NCI-H446 treated with DMSO at 0.1 percent for 48 hours (cell line): ENCODE results near the gene BTBD7.

Source experiments
- DNase-seq: peaks from one replicate; lab custom pipeline; 2025; lab: John Stamatoyannopoulos, UW

Gene BTBD7

DNA sequence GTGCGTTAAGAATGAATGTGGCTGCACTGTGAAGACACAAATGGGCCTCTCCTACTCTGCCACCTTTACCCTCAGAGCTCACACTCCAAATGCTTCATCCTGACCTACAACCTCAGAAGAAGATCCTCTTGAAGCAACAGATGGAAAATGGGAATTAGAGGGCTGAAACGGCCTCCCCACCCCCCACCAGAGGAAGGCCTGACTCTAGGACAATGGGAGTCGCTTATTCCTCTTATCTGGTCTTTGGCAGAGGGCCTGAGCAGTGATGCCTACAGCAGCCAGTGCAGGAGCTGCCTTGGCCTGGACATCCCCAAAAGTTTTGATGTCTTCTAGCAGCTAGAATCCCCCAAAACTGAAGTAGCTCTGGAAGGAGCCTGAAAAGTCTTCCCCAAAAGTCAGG, 29.2 kb downstream of the BTBD7 start:
- no peak for DNase-seq

- DNase-seq: no peak
Measured at GRCh38 chr14:93302688-93303581, 29.9 kb downstream of the BTBD7 start.

DNA sequence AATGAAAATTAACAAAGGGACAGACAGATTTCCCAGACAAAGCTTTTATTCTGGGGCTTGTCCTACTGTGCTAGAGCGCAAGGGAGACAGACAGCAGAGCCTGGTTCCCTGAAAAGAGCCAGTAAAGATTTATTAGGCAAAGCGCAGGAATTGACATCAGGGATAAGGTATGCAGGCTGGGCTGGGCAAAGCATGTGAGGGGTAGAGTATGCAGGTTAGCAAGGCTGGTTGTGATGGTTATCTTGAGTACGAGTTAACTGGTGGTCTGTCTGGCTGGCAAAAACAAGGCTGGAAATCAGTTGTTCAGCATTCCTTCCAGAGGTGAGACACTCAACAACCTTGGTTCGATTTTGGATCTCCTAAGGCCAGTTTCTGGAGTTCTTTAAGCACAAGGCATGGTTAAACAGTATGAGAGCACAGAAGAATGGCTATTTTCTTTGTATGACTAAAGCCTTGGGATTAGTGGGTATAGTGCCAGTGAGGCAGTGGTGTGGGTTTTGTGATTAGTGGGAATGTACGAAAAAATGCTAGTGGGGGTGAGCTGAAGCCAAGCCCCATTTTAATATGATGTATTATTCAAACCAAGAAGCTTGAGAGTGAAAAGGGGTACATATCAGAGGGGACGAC, 30.9 kb downstream of the BTBD7 start:
- no peak for DNase-seq

- no peak for DNase-seq
Measured at GRCh38 chr14:93299866-93300265, 33.0 kb downstream of the BTBD7 start.

- DNase-seq: no peak
Measured at GRCh38 chr14:93299416-93299815, 33.4 kb downstream of the BTBD7 start.

DNA sequence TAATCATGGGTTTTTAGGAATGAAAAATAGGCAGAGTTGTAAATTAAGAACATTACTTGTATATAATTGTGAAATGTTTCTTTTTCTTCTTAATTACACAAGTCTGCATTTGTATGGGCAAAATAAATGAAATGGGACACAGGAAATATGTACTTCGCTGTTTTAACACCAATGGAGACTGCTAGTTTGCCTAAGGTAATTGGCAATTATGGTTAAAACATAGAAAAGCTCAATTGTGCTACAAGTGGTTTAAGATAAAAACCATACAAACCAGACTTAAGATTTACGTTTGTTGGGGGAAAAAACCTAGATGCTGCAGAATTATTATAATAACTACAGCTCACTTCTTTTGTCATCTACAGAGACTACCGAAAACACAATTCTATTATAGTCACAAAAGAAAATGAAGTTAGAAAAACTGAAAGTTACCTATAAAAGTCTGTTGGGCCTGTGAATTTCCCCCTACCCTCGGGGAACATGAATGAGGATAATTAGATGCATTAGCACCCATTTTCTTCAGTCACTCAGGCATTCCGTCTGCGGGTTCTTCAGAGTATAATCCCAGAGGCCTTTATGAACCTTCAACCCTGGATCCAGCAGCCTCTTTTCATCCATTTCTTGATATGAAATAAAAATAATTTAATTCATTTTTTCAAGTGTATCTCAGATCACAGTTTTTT, 37.2 kb downstream of the BTBD7 start:
- no peak for DNase-seq

DNA sequence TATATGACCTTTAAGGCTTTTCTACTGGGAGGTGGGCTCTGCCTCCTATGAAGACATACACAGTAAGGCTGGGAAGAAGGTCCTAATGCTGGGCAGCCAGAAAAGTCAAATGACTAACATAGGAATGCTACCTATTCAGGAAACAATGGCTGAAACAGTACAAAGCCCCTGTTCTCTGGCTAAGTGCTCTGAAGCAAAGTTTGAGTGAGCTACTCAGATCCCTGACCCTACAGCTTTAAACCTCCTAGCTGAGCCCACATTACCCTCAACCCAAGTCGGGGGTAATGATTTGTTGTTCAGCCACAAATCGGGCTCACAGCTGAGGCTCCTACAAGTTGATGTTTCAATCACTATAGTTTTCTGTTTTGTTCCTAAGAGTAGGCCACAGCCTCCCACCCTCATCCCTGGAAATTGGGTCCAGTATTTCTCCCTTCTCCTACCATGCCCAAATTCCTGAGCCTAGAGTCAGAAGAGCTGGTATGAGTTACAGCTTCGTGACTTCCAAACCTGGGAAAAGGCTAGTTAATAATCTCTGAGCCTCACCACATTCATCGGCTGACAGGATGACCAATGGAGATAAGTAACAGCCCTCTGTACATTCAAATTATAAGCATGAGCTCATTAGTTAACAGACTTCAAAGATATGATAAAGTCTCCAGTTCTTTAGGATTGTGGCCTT, 46.5 kb downstream of the BTBD7 start:
- no peak for DNase-seq

DNA sequence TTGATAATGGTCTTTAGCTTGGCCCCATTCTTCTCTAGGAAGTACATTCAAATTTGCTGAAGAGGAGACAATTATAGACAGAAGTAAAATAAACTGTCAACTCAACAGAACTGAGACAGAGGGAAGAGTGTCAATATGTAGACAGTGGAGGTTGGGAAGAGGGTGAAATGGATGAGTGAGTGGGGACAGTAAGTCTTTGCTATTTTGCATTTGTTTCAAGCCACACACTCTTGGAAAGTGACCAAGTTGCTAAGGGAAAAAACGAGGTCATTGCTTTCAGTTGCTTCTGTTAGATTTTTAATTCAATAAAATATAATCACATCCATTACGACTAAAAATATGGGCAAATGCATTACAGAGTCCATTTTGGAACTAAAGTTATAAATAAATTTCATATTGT, 47.8 kb downstream of the BTBD7 start:
- DNase-seq: no peak

- no peak for DNase-seq
Measured at GRCh38 chr14:93281937-93282336, 50.9 kb downstream of the BTBD7 start.

GRCh38 chr14:93280743-93281142, 52.1 kb downstream of the BTBD7 start:
- DNase-seq: no peak

GRCh38 chr14:93276031-93276716, 56.7 kb downstream of the BTBD7 start:
- no peak for DNase-seq

GRCh38 chr14:93274055-93274806, 58.6 kb downstream of the BTBD7 start:
- no peak for DNase-seq

GRCh38 chr14:93271111-93271510, 61.7 kb downstream of the BTBD7 start:
- DNase-seq: no peak

DNA sequence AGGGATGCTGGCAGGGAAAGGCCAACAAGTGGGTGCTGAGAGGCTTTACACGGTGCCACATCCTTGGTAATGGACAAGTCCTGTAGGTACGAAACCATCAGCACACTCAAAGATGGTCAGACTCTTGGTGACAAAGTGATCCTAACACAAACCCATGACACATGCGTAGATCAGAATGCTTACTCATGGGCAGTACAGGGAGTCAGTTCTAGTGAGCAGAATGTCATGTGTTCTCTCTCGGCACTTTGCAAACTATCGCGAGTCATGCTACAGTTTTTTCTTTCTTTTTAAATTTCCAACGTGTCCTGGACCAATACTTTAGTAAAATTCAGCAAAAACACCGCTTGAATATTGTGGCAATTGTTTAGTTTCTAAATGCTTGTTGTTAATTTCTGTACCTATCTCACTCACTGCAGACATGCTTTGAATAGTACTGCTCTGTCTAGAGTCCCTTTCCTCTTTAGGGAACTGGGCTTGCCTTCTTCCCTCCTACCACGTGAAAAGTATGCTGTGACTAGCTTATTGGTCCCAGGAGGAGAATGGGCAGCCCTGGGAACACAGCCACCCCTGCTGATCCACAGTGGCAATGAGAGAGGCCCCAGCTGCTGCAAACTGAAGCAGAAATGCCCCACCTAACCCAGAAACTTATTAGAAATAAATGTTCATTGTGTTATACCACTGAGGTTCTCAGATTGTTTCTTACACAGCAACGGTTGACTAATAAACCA, 63.3 kb downstream of the BTBD7 start:
- no peak for DNase-seq

DNA sequence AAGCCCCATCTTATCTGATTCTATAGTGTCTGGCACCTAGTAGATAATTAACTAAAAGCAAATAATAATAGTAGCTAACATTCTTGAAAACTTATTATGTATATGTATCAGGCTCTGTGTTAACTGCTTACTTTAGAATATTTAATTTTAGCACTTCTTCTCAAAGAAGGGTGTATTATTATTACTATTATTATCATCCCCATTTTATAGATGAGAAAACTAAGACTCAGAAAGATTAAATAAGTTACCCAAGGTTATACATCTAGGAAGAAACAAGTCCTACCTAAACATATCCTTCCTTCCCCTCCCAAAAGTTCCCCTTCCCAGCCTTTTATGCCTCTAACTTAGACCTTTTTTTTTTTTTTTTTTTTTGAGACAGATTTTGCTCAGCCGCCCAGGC, 64.4 kb downstream of the BTBD7 start:
- DNase-seq: no peak

- DNase-seq: no peak
Measured at GRCh38 chr14:93267149-93267711, 65.6 kb downstream of the BTBD7 start.

- DNase-seq: no peak
Measured at GRCh38 chr14:93266127-93266526, 66.7 kb downstream of the BTBD7 start.

GRCh38 chr14:93263416-93263815, 69.4 kb downstream of the BTBD7 start:
- DNase-seq: no peak

GRCh38 chr14:93262446-93262845, 70.4 kb downstream of the BTBD7 start:
- DNase-seq: no peak
